SK-N-SH treated with all-trans-retinoic acid at 6 μM for 48 hours (cell line): ENCODE results near the gene MRC1.

Experiments used
- BACH2 ChIP-seq: fragments of 250-450 bp; sonication (Bioruptor Pico); IDR thresholded peaks from 2 replicates; pipeline ENCODE4 v1.9.0; 2021; ENCODE audit warnings: mild to moderate bottlenecking, borderline replicate concordance
- CSDC2 ChIP-seq: fragments of 250-450 bp; sonication (Bioruptor Pico); IDR thresholded peaks from 2 replicates; pipeline ENCODE4 v1.5.0; 2020; ENCODE audit warnings: mild to moderate bottlenecking, moderate library complexity
- GLIS3 ChIP-seq: fragments of 250-450 bp; sonication (Bioruptor Pico); IDR thresholded peaks from 2 replicates; pipeline ENCODE4 v1.5.0; 2020; ENCODE audit warnings: mild to moderate bottlenecking, moderate library complexity
- PPARA ChIP-seq: fragments of 250-450 bp; sonication (Bioruptor Pico); IDR thresholded peaks from 2 replicates; pipeline ENCODE4 v1.5.0; 2020; ENCODE audit warnings: mild to moderate bottlenecking, borderline replicate concordance
- RARB ChIP-seq: fragments of 250-450 bp; sonication (Bioruptor Pico); IDR thresholded peaks from 2 replicates; pipeline ENCODE4 v1.8.0; 2021; ENCODE audit warnings: mild to moderate bottlenecking, moderate library complexity
- SNAI2 ChIP-seq: fragments of 250-450 bp; sonication (Bioruptor Pico); IDR thresholded peaks from 2 replicates; pipeline ENCODE4 v1.5.0; 2020; ENCODE audit warnings: mild to moderate bottlenecking, moderate library complexity
- TSHZ2 ChIP-seq: fragments of 250-450 bp; sonication (Bioruptor Pico); IDR thresholded peaks from 2 replicates; pipeline ENCODE4 v1.5.0; 2020; ENCODE audit warnings: mild to moderate bottlenecking, moderate library complexity
- ZC3H10 ChIP-seq: fragments of 250-450 bp; sonication (Bioruptor Pico); IDR thresholded peaks from 2 replicates; pipeline ENCODE4 v1.5.1; 2021; ENCODE audit warnings: mild to moderate bottlenecking, moderate library complexity
- ZFP3 ChIP-seq: fragments of 250-450 bp; sonication (Bioruptor Pico); IDR thresholded peaks from 2 replicates; pipeline ENCODE4 v1.5.0; 2020; ENCODE audit warnings: mild to moderate bottlenecking, moderate library complexity
- ZFP30 ChIP-seq: fragments of 450-650 bp; formaldehyde crosslinking; IDR thresholded peaks from 2 replicates; pipeline ENCODE4 v1.5.0; 2022; ENCODE audit warnings: mild to moderate bottlenecking, moderate library complexity
- ZNF565 ChIP-seq: fragments of 450-650 bp; formaldehyde crosslinking; conservative IDR thresholded peaks from 2 replicates; pipeline ENCODE4 v1.5.0; 2020; ENCODE audit warnings: low read depth, mild to moderate bottlenecking, moderate library complexity
- ZNF8 ChIP-seq: fragments of 450-650 bp; formaldehyde crosslinking; IDR thresholded peaks from 2 replicates; pipeline ENCODE4 v1.5.0; 2020; ENCODE audit warnings: mild to moderate bottlenecking, moderate library complexity
- TF ChIP-seq, protein P1 (sequence below): fragments of 250-450 bp; sonication (Bioruptor Pico); IDR thresholded peaks from 2 replicates; pipeline ENCODE4 v1.5.1; 2020; ENCODE audit warnings: low read depth, mild to moderate bottlenecking, moderate library complexity
- TF ChIP-seq, protein P2 (sequence below): fragments of 250-450 bp; sonication (Bioruptor Pico); IDR thresholded peaks from 2 replicates; pipeline ENCODE4 v1.8.0; 2020; ENCODE audit warnings: mild to moderate bottlenecking, moderate library complexity, borderline replicate concordance

DNA sequence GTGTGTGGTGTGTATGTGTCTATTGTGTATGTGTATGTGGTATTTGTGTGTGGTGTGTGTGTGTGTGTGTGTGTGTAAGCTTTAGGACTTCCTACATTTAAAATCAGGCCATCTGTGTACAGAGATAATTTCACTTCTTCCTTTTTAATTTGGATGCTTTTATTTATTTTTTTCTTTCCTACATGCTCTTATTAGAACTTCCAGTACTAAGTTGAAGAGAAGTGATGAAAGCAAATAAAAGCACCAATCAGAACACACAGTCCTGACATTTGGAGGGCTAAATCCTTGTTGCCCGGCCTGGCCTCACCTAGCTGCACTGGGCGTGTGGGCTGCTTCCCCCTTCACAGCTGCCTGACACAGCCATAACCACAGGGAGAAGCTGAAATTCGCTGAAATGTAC is 3.8 kb upstream of the MRC1 start:
- no peak for TF ChIP-seq SNAI2
- TF ChIP-seq, protein P1, sequence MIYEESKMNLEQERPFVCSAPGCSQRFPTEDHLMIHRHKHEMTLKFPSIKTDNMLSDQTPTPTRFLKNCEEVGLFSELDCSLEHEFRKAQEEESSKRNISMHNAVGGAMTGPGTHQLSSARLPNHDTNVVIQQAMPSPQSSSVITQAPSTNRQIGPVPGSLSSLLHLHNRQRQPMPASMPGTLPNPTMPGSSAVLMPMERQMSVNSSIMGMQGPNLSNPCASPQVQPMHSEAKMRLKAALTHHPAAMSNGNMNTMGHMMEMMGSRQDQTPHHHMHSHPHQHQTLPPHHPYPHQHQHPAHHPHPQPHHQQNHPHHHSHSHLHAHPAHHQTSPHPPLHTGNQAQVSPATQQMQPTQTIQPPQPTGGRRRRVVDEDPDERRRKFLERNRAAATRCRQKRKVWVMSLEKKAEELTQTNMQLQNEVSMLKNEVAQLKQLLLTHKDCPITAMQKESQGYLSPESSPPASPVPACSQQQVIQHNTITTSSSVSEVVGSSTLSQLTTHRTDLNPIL (CRISPR knock-in tag) = no peak
- TF ChIP-seq ZFP30 (CRISPR knock-in tag) = no peak
- TF ChIP-seq BACH2 = no peak
- no peak for TF ChIP-seq CSDC2
- TF ChIP-seq ZNF565 = no peak
- TF ChIP-seq, protein P2, sequence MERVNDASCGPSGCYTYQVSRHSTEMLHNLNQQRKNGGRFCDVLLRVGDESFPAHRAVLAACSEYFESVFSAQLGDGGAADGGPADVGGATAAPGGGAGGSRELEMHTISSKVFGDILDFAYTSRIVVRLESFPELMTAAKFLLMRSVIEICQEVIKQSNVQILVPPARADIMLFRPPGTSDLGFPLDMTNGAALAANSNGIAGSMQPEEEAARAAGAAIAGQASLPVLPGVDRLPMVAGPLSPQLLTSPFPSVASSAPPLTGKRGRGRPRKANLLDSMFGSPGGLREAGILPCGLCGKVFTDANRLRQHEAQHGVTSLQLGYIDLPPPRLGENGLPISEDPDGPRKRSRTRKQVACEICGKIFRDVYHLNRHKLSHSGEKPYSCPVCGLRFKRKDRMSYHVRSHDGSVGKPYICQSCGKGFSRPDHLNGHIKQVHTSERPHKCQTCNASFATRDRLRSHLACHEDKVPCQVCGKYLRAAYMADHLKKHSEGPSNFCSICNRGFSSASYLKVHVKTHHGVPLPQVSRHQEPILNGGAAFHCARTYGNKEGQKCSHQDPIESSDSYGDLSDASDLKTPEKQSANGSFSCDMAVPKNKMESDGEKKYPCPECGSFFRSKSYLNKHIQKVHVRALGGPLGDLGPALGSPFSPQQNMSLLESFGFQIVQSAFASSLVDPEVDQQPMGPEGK (CRISPR knock-in tag) = no peak
- TF ChIP-seq PPARA (CRISPR knock-in tag) = no peak
- no peak for TF ChIP-seq ZNF8
- no peak for TF ChIP-seq TSHZ2 (CRISPR knock-in tag)
- TF ChIP-seq ZC3H10 (CRISPR knock-in tag) = no peak
- no peak for TF ChIP-seq RARB (CRISPR knock-in tag)
- no peak for TF ChIP-seq GLIS3
- TF ChIP-seq ZFP3 = no peak
